HG03039 (cell line): ENCODE data around the gene PTPRE.

Source experiments
- ATAC-seq: cut with Tn5 transposase; IDR thresholded peaks from one replicate; pipeline ENCODE4 v1.9.1; 2021; ENCODE audit warnings: mild to moderate bottlenecking, moderate library complexity; ENCODE audit not compliant: unreplicated experiment

PTPRE gene

DNA sequence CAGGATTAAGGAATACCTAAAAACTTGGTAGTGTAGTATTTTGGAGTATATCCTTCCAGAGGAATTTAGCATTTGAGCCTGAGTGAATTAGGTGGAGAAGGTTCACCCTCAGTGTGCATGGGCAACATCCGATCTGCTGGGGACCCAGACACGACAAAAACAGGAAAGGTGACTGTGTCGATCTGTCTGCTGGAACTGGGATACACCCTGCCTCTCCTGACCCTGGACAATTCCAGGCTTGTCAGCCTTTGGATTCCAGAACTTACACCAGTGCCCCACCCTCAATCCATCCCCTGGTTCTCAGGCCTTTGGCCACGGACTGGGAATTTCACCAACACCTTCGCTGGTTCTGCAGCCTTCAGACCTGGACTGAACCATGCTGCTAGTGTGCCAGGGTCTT is 41.9 kb downstream of the PTPRE start:
- no peak for ATAC-seq

DNA sequence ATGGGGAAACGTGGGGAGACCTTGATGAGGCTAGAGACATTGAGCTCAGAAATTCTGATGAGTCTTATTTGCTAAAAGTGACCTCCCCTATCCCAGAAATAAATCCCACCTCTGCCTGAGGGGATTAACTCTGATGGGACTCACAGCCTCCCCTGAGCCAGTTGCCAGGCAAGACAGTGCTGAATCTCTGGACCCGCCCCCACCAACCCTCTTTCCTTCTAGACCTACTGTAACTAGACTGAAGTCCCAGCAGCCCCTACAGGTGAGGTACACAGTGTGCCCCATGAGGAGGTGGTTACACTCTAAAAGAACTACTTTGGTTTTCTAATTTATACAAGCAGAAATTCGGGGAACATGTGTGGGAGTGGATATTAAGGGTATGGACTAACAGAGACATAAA is 42.9 kb downstream of the PTPRE start:
- no peak for ATAC-seq

DNA sequence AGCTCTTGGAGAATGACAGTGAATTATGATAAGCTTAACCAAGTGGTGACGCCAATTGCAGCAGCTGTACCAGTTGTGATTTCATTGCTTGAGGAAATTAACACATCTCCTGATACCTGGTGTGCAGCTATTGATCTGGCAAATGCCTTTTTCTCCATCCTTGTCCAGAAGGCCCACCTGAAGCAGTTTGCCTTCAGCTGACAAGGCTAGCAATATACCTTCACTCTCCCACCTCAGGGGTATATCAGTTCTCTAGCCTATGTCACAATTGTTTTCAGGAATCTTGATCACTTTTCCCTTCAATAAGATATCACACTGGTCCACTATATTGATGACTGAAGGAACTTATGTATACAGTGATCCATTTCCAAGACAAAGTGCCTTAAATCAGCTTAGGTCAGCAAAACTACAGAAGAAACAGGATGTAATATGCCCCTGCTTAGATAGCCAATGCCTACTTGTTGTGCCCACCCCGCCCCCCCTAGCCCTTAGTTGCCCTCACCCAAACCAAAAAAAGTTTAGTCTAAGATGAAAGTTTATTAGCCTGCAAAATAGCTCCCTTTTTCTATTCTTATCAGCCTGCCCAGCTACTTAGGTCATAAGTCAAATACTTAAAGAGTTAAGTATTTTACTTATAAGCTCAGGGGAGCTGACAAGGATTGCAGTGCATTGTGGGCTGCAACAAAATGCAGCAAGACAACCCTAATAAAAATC is 45.1 kb downstream of the PTPRE start:
- no peak for ATAC-seq

GRCh38 chr10:127952575-127952869 is 45.6 kb downstream of the PTPRE start:
- ATAC-seq = no peak

DNA sequence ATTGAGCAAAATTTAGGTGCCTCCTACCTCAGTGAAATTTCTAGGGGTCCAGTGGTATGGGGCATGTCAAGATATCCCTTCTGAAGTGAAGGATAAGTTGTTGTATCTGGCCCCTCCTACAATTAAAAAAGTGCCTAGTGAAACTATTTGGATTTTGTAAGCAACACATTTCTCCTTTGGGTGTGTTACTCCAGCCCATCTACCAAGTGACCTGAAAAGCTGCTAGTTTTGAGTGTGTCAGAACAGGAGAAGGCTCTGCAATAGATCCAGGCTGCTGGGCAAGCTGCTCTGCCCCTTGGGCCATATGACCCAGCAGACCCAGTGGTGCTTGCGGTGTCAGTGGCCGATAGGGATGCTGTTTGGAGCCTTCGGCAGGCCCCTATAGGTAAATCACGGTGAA is 46.0 kb downstream of the PTPRE start:
- ATAC-seq = no peak

GRCh38 chr10:127953876-127954275 is 47.0 kb downstream of the PTPRE start:
- no peak for ATAC-seq

- no peak for ATAC-seq
These were observed 52.5 kb downstream of the PTPRE start for GRCh38 chr10:127959428-127959827.

GRCh38 chr10:127961071-127961470 is 54.2 kb downstream of the PTPRE start:
- no peak for ATAC-seq

DNA sequence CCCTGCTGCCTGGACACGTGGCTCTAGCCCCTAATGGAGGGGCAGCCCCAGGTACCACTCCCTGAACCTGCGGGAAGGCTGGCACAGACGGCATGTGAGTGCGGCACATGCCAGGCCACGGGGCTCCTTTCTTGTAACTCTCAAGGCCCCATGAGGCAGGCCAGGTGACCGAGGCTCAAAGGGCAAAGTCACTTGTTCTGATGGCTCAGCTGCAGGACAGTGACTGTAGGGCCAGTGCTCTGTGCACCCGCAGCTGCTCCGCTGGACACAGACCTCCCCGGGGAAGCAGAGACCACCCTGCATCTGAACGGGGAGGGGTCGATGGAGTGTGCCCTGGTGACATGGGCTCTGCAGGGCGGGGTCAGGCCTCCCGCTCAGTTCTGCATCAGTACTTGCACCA is 55.3 kb downstream of the PTPRE start:
- no peak for ATAC-seq

- ATAC-seq = no peak
These were observed 56.2 kb downstream of the PTPRE start for GRCh38 chr10:127963136-127963535.

DNA sequence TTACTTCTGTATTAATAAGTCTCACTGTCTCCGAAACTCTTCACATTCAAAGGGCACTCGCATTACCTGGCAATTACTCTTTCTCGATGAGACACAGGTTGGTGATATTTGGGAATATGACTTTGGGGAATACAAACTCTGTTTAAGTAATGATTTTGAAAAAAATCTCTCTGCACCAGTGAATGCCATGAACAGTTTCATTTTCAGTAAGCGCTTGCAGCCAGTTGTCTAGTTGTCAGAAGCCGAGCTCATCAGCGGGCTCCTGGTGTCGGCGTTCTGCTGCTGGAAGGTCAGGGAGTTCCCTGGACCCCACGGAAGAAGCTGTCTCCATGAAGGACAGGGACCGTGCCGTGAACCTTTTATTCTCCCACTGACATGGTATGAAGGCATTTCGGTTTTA is 57.7 kb downstream of the PTPRE start:
- ATAC-seq = no peak

- no peak for ATAC-seq
These were observed 60.0 kb downstream of the PTPRE start for GRCh38 chr10:127966875-127967274.

DNA sequence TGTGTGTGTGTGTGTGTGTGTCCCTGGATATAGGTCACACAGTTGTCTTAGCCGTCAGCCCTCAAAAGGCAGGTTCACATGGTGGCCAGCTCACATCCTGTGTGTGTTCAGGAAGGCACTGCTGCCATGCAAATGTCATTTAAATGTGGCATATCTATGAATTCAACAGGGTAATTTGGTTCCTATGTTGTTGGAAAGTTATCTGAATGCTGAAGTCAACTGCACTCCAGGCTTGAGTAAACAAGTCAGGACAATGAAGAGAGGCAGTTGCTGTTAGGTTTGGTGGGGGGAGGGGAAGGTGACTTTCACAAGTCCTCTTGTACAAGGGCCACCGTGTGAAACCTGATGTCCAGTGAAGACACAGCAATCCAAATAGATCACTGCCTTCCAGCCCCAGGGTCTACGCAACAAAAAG is 61.1 kb downstream of the PTPRE start:
- no peak for ATAC-seq

GRCh38 chr10:127968659-127969058 is 61.8 kb downstream of the PTPRE start:
- ATAC-seq = no peak

DNA sequence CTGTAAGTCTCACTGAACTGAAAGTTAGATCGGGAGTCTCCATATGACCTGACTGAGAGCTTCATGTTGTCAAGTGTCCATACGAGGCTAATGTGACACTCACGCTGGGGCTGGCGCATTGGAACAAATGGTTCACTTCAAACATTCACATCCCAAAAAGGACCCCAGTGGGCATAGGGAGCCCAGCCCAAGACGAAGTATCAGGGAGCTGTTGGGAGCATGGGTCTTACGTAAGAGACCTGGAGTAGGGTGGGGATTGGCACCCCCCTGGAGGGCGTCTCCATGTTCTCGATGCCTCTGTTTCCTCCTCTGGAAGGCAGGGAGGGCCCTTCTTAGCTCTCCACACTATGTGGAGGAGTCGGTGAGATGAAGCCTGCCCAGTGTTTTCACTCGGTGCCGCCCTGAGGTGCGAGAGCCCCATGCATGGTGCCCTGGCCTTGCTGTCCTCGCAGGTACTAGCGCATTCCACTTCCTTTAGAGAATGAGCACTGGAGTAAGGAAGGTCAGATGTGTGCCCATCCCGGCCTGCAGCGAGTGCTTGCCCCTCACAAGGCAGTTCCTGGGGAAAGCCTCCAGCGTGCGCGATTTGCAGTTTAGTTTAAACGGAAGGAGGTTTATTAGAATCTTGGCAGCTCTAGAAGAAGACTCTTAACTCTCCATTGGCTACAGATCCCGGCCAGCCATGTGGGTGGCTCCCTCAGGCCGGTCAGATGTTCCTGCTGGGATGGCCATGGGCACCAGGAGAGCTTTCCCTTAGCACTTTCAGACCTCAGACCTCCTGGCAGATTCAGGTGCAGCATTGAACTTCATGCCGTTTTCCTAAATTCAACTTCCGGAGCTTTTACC is 64.4 kb downstream of the PTPRE start:
- no peak for ATAC-seq

DNA sequence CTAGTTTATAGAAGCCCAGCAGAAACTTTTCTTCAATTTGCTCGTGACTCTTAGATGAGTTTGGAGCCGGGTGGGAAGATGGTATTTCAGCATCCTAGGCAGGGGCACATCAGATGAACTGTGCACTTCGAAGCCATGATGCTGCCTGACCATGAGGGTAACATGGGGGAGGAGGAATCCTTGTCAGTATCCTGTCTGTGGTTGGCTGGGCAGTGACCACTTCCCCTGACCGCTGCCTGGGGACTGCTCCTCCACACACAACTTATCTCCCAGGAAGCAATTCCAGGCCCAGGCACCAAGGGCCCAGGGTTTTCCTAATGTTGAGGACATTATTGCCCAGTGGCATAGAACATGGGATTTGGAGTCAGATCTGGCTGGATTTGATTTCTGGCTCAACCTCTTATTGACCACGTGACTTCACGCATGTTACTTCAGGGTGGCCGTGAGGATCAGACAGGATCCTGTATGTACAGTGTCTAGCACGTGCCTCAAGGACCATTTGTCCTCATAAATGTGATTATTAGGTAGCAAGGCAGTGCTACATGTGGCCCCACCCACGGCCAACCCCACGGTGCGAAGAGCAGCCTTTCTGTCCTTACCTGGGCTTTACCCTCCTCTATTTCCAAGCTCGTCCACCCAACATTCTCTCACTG is 65.2 kb downstream of the PTPRE start:
- no peak for ATAC-seq

GRCh38 chr10:127972751-127973357 is 66.0 kb downstream of the PTPRE start:
- no peak for ATAC-seq

- ATAC-seq = no peak
These were observed 66.9 kb downstream of the PTPRE start for GRCh38 chr10:127973791-127974311.

DNA sequence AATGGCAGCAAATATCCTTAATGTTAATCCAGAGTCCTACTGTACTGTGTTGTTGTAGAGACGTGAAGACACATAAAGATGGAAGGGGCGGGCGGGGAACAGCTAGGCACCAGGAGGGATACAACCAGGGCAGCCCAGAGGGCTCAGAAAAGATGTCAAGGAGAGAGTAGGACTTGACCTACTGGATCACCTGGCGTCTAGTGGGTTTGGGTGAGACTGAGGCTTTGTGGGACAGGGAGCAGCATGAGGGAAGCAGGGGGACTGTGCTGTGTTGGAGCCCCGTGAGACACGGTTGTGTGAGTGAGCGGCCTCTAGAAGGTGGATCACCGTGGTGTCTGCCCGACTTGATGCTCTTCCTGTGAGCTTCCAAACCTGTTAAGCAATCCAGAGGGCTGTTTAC is 68.0 kb downstream of the PTPRE start:
- no peak for ATAC-seq

- ATAC-seq = no peak
These were observed 69.4 kb downstream of the PTPRE start for GRCh38 chr10:127976286-127976685.

DNA sequence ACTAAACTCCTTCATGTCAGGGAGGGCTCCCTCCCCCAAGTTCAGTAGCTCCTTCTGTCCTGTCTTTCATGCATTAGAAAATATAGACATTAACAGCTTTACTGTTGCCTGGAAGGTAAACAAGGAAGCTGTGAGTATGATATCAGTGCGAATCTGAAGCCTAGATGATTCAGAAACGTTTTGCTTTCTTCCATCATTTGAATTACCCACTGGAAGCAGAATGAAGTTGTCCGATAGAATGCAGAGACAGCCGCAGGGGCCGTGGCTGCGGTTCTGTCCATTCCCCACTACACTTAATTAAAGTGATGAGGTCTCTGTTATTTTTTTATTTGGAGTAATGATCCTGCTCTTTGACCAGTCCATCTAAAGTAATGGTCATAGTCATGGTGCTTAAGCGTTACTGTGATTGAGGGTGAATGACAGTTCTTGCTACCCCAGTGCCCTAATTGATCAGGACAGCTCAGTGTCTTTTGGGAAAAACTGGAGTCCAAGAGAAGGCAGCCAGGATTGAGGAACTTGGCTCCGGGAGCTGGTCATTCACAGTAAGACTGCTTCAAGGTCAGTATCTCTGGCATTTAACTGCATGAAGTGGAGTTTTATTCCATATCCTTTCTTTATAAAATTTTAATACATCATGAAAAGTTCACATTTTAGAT is 69.9 kb downstream of the PTPRE start:
- ATAC-seq = no peak
